WTC11 (cell line): ENCODE results near the gene PPP1R12B. TPM values are rescaled to one million over a fixed set of nuclear protein-coding genes. Genes with fewer than 3 reads are reported as not detected.
A peak's percentile ranks its signal among the peaks of the same experiment; 100 is the strongest.
"Not testable (repeated sequence)": the region's sequence is repeated elsewhere in the genome, so short reads cannot be mapped to it uniquely, and the experiment has no call there.

ENCODE experiments used
- ATAC-seq: fragments of 200-7000 bp; cut with Tn5 transposase; 2 replicates; pipeline ENCODE4 v1.10.0; 2021; ENCODE audit warnings: mild to moderate bottlenecking, moderate library complexity
- CTCF ChIA-PET: fragments of 300-600 bp; sonication (Branson Sonifier 250); formaldehyde crosslinking; loops from one replicate; lab custom pipeline; 2021; ENCODE audit warnings: antibody characterized with exemption; lab: Charles Lee
- POLR2A ChIA-PET: fragments of 350-600 bp; sonication (Branson Sonifier 250); formaldehyde crosslinking; loops from one replicate; lab custom pipeline; 2021; ENCODE audit warnings: antibody characterized with exemption; lab: Charles Lee
- DNase-seq: peaks from one replicate; pipeline ENCODE4 v3.0.0; 2021; ENCODE audit warnings: low spot score
- H3K27ac Mint-ChIP-seq: 2 replicates; pipeline ENCODE4 v1.8.0; 2021; ENCODE audit warnings: mixed read lengths
- H3K27me3 Mint-ChIP-seq: 2 replicates; pipeline ENCODE4 v1.8.0; 2021; ENCODE audit warnings: low read depth, mild to moderate bottlenecking, moderate library complexity, mixed read lengths
- H3K36me3 Mint-ChIP-seq: 2 replicates; pipeline ENCODE4 v1.8.0; 2021; ENCODE audit warnings: mixed read lengths
- H3K4me1 Mint-ChIP-seq: 2 replicates; pipeline ENCODE4 v1.8.0; 2022; ENCODE audit warnings: mixed read lengths
- H3K4me3 Mint-ChIP-seq: 2 replicates; pipeline ENCODE4 v1.8.0; 2021; ENCODE audit warnings: mild to moderate bottlenecking, moderate library complexity, mixed read lengths
- H3K9me3 Mint-ChIP-seq: 2 replicates; pipeline ENCODE4 v1.8.0; 2021; ENCODE audit warnings: mixed read lengths
- CBFB ChIP-seq: sonication (generic); formaldehyde crosslinking; IDR thresholded peaks from 2 replicates; pipeline ENCODE4 v1.8.1; 2022; ENCODE audit warnings: mild to moderate bottlenecking, low read depth, missing genetic modification reagents
- CREB1 ChIP-seq: sonication (generic); formaldehyde crosslinking; IDR thresholded peaks from 2 replicates; pipeline ENCODE4 v1.8.0; 2023; ENCODE audit warnings: mild to moderate bottlenecking, missing genetic modification reagents
- ESRRA ChIP-seq: sonication (generic); formaldehyde crosslinking; IDR thresholded peaks from 2 replicates; pipeline ENCODE4 v1.8.1; 2022; ENCODE audit warnings: mild to moderate bottlenecking, missing genetic modification reagents, borderline replicate concordance
- GRHL2 ChIP-seq: fragments of 250-450 bp; sonication (Bioruptor Pico); IDR thresholded peaks from 2 replicates; pipeline ENCODE4 v1.8.0; 2022; ENCODE audit warnings: mild to moderate bottlenecking, moderate library complexity; ENCODE audit not compliant: insufficient replicate concordance, severe bottlenecking
- HMGA2 ChIP-seq: fragments of 250-450 bp; sonication (Bioruptor Pico); IDR thresholded peaks from 2 replicates; pipeline ENCODE4 v1.4.0; 2021; ENCODE audit warnings: mild to moderate bottlenecking, moderate library complexity
- SOX15 ChIP-seq: fragments of 250-450 bp; sonication (Bioruptor Pico); IDR thresholded peaks from 2 replicates; pipeline ENCODE4 v1.9.0; 2021; ENCODE audit warnings: mild to moderate bottlenecking
- ZNF396 ChIP-seq: fragments of 250-450 bp; sonication (Bioruptor Pico); IDR thresholded peaks from 2 replicates; pipeline ENCODE4 v1.8.0; 2021; ENCODE audit warnings: mild to moderate bottlenecking, moderate library complexity, borderline replicate concordance
- ZNF423 ChIP-seq: fragments of 250-450 bp; sonication (Bioruptor Pico); IDR thresholded peaks from 2 replicates; pipeline ENCODE4 v2.1.2; 2022; ENCODE audit warnings: mild to moderate bottlenecking, moderate library complexity
- total RNA-seq: library from RNA; stranded (reverse); gene quantifications from 3 replicates; pipeline ENCODE4 v1.2.3, GENCODE V29; 2021
- TF ChIP-seq, protein P1 (sequence below): sonication (generic); formaldehyde crosslinking; IDR thresholded peaks from 2 replicates; pipeline ENCODE4 v1.8.1; 2022; ENCODE audit warnings: missing genetic modification reagents, borderline replicate concordance
- TF ChIP-seq, protein P2 (sequence below): sonication (generic); formaldehyde crosslinking; IDR thresholded peaks from 2 replicates; pipeline ENCODE4 v1.8.0; 2022; ENCODE audit warnings: mild to moderate bottlenecking, missing genetic modification reagents
- TF ChIP-seq, protein P3 (sequence below): fragments of 250-450 bp; sonication (Bioruptor Pico); IDR thresholded peaks from 2 replicates; pipeline ENCODE4 v1.9.0; 2021; ENCODE audit warnings: mild to moderate bottlenecking
- TF ChIP-seq, protein P4 (sequence below): fragments of 200-600 bp; IDR thresholded peaks from 2 replicates; pipeline ENCODE4 v1.8.0; 2022; ENCODE audit warnings: antibody characterized with exemption
- TF ChIP-seq, protein P5 (sequence below): sonication (generic); formaldehyde crosslinking; IDR thresholded peaks from 2 replicates; pipeline ENCODE4 v1.8.1; 2022; ENCODE audit warnings: mild to moderate bottlenecking, missing genetic modification reagents, moderate library complexity, borderline replicate concordance
- TF ChIP-seq, protein P6 (sequence below): sonication (generic); formaldehyde crosslinking; conservative IDR thresholded peaks from 2 replicates; pipeline ENCODE4 v1.8.1; 2023; ENCODE audit warnings: mild to moderate bottlenecking, low read depth, missing genetic modification reagents, moderate library complexity
- TF ChIP-seq, protein P7 (sequence below): fragments of 250-450 bp; sonication (Bioruptor Pico); IDR thresholded peaks from 2 replicates; pipeline ENCODE4 v1.9.0; 2021; ENCODE audit warnings: mild to moderate bottlenecking

PPP1R12B gene
- total RNA-seq, 1 experiment from 2014 or later: 19.2 TPM

DNA sequence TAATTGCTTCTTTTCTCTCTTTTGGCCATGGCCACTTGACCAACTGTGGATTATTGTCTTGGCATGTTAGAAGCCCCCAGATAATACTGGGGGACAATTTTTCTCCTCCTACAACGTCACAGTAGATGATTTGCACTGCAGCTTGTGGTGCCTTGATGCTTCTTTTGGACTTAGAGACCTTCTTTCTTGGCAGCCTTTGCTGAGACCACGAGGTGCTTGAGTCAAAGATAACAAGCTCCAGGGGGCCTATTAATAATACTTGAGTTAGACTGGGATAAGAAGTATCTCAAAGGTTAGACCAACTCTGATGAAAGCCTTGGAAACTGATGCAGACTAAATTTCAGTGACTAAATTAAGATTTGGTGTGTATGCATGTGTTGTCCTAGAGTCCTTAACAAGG is 3.2 kb downstream of the PPP1R12B start:
- CTCF ChIA-PET: no interaction called here
- H3K27me3 Mint-ChIP-seq: no peaks in the 10 kb centered on the region
- no peak for DNase-seq
- no peak overlapping the region for H3K4me3 Mint-ChIP-seq
- ATAC-seq: no peak
- POLR2A ChIA-PET: no interaction called here
- no peaks in the 10 kb centered on the region for H3K9me3 Mint-ChIP-seq
- 0 out of 2 replicates have a peak, but pooled peaks cover 2% of the 10 kb centered on the region for H3K36me3 Mint-ChIP-seq
- TF ChIP-seq, protein P1, sequence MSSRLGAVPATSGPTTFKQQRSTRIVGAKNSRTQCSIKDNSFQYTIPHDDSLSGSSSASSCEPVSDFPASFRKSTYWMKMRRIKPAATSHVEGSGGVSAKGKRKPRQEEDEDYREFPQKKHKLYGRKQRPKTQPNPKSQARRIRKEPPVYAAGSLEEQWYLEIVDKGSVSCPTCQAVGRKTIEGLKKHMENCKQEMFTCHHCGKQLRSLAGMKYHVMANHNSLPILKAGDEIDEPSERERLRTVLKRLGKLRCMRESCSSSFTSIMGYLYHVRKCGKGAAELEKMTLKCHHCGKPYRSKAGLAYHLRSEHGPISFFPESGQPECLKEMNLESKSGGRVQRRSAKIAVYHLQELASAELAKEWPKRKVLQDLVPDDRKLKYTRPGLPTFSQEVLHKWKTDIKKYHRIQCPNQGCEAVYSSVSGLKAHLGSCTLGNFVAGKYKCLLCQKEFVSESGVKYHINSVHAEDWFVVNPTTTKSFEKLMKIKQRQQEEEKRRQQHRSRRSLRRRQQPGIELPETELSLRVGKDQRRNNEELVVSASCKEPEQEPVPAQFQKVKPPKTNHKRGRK (CRISPR knock-in tag): no peak
- TF ChIP-seq, protein P2, sequence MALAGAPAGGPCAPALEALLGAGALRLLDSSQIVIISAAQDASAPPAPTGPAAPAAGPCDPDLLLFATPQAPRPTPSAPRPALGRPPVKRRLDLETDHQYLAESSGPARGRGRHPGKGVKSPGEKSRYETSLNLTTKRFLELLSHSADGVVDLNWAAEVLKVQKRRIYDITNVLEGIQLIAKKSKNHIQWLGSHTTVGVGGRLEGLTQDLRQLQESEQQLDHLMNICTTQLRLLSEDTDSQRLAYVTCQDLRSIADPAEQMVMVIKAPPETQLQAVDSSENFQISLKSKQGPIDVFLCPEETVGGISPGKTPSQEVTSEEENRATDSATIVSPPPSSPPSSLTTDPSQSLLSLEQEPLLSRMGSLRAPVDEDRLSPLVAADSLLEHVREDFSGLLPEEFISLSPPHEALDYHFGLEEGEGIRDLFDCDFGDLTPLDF (CRISPR knock-in tag): no peak
- H3K4me1 Mint-ChIP-seq: peaks cover 22% of the 10 kb centered on the region
- no peak overlapping the region for H3K27ac Mint-ChIP-seq

DNA sequence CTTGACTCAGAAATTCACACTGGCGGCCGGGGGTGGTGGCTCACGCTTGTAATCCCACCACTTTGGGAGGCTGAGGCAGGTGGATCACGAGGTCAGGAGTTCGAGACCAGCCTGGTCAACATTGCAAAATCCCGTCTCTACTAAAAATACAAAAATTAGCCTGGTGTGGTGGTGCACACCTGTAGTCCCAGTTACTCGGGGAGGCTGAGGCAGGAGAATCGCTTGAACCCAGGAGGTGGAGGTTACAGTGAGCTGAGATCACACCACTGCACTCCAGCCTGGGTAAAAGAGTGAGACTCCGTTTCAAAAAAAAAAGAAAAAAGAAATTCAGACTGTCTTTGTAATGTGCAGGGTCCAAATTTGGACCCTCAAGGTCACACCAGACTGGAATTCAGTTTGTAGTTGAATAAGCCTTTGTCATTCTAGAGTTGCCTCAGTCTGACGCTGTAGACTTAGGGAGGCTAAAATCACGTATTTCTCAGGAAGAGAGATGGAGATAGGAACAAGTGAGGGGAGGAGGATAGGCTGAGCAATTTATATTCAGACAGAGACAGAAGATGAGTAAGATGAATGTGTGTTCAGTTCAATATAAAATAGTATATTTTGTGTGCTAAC is 4.2 kb downstream of the PPP1R12B start:
- DNase-seq, H3K36me3 Mint-ChIP-seq, POLR2A ChIA-PET, H3K9me3 Mint-ChIP-seq, CTCF ChIA-PET, ATAC-seq, H3K4me3 Mint-ChIP-seq, H3K27me3 Mint-ChIP-seq, H3K27ac Mint-ChIP-seq: not testable (repeated sequence)
- H3K4me1 Mint-ChIP-seq: peaks cover 23% of the 10 kb centered on the region

DNA sequence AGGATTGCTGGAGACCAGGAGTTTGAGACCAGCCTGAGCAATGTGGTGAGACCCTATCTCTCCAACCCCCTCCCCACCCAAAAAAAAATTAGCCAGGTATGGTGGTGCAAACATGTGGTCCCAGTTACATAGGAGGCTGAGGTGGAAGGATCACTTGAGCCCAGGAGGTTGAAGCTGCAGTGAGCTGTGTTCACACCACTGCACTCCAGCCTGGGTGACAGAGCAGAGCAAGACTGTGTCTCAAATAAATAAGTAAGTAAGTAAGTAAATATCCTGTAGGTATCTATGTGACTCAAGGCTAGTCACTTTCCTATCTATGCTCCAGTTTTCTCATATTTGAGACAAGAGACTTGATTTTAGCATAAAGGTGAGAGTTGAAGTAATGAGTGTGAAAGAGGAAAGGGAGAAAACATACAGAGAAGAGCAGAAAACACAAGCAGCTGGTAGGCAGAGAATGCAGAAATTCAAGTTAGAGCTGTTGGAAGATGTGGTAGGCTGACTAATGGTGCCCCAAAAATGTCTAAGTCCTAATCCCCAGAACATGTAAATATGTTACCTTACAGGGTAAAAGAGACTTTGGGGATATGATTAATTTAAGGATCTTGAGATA is 7.5 kb downstream of the PPP1R12B start:
- peaks cover 19% of the 10 kb centered on the region for H3K4me1 Mint-ChIP-seq
- H3K4me3 Mint-ChIP-seq: no peak overlapping the region
- no peak for TF ChIP-seq GRHL2 (CRISPR knock-in tag)
- TF ChIP-seq SOX15 (CRISPR knock-in tag): no peak
- TF ChIP-seq, protein P3, sequence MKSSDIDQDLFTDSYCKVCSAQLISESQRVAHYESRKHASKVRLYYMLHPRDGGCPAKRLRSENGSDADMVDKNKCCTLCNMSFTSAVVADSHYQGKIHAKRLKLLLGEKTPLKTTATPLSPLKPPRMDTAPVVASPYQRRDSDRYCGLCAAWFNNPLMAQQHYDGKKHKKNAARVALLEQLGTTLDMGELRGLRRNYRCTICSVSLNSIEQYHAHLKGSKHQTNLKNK (CRISPR knock-in tag): no peak
- TF ChIP-seq, protein P4, sequence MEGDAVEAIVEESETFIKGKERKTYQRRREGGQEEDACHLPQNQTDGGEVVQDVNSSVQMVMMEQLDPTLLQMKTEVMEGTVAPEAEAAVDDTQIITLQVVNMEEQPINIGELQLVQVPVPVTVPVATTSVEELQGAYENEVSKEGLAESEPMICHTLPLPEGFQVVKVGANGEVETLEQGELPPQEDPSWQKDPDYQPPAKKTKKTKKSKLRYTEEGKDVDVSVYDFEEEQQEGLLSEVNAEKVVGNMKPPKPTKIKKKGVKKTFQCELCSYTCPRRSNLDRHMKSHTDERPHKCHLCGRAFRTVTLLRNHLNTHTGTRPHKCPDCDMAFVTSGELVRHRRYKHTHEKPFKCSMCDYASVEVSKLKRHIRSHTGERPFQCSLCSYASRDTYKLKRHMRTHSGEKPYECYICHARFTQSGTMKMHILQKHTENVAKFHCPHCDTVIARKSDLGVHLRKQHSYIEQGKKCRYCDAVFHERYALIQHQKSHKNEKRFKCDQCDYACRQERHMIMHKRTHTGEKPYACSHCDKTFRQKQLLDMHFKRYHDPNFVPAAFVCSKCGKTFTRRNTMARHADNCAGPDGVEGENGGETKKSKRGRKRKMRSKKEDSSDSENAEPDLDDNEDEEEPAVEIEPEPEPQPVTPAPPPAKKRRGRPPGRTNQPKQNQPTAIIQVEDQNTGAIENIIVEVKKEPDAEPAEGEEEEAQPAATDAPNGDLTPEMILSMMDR: no peak
- no peak for TF ChIP-seq CBFB (CRISPR knock-in tag)
- TF ChIP-seq, protein P5, sequence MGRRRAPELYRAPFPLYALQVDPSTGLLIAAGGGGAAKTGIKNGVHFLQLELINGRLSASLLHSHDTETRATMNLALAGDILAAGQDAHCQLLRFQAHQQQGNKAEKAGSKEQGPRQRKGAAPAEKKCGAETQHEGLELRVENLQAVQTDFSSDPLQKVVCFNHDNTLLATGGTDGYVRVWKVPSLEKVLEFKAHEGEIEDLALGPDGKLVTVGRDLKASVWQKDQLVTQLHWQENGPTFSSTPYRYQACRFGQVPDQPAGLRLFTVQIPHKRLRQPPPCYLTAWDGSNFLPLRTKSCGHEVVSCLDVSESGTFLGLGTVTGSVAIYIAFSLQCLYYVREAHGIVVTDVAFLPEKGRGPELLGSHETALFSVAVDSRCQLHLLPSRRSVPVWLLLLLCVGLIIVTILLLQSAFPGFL (CRISPR knock-in tag): no peak
- no peak for TF ChIP-seq ZNF396
- no peak for TF ChIP-seq ESRRA (CRISPR knock-in tag)
- TF ChIP-seq, protein P6, sequence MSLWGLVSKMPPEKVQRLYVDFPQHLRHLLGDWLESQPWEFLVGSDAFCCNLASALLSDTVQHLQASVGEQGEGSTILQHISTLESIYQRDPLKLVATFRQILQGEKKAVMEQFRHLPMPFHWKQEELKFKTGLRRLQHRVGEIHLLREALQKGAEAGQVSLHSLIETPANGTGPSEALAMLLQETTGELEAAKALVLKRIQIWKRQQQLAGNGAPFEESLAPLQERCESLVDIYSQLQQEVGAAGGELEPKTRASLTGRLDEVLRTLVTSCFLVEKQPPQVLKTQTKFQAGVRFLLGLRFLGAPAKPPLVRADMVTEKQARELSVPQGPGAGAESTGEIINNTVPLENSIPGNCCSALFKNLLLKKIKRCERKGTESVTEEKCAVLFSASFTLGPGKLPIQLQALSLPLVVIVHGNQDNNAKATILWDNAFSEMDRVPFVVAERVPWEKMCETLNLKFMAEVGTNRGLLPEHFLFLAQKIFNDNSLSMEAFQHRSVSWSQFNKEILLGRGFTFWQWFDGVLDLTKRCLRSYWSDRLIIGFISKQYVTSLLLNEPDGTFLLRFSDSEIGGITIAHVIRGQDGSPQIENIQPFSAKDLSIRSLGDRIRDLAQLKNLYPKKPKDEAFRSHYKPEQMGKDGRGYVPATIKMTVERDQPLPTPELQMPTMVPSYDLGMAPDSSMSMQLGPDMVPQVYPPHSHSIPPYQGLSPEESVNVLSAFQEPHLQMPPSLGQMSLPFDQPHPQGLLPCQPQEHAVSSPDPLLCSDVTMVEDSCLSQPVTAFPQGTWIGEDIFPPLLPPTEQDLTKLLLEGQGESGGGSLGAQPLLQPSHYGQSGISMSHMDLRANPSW (CRISPR knock-in tag): no peak
- TF ChIP-seq, protein P7, sequence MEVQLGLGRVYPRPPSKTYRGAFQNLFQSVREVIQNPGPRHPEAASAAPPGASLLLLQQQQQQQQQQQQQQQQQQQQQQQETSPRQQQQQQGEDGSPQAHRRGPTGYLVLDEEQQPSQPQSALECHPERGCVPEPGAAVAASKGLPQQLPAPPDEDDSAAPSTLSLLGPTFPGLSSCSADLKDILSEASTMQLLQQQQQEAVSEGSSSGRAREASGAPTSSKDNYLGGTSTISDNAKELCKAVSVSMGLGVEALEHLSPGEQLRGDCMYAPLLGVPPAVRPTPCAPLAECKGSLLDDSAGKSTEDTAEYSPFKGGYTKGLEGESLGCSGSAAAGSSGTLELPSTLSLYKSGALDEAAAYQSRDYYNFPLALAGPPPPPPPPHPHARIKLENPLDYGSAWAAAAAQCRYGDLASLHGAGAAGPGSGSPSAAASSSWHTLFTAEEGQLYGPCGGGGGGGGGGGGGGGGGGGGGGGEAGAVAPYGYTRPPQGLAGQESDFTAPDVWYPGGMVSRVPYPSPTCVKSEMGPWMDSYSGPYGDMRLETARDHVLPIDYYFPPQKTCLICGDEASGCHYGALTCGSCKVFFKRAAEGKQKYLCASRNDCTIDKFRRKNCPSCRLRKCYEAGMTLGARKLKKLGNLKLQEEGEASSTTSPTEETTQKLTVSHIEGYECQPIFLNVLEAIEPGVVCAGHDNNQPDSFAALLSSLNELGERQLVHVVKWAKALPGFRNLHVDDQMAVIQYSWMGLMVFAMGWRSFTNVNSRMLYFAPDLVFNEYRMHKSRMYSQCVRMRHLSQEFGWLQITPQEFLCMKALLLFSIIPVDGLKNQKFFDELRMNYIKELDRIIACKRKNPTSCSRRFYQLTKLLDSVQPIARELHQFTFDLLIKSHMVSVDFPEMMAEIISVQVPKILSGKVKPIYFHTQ (CRISPR knock-in tag): no peak
- no peak for TF ChIP-seq HMGA2 (CRISPR knock-in tag)
- TF ChIP-seq CREB1 (CRISPR knock-in tag): no peak
- TF ChIP-seq ZNF423 (CRISPR knock-in tag): no peak
- H3K27ac Mint-ChIP-seq: peak overlapping the region; percentile 78
- peaks cover 10% of the 10 kb centered on the region for H3K9me3 Mint-ChIP-seq
- ChIA-PET CTCF (no interaction called here), POLR2A (no interaction called here)
- ATAC-seq (no peak), DNase-seq (no peak)
- no peaks in the 10 kb centered on the region; the same call in 1 of the 2 replicates for H3K27me3 Mint-ChIP-seq
- H3K36me3 Mint-ChIP-seq: peaks cover 9% of the 10 kb centered on the region
